ENCODE data around the gene MRPL49. TPM values are rescaled to one million over a fixed set of nuclear protein-coding genes. Genes with fewer than 3 reads are reported as not detected.

The MRPL49 gene
- total RNA-seq, 2 experiments from 2014 or later = 53.0 to 53.3 TPM

GRCh38 chr11:65095974-65096806 is 25.9 kb upstream of the MRPL49 start, which contains the start of gene VPS51:
Gene VPS51 (plus strand): TSS chr11:65096214. CDS start chr11:65096251, 37 bp downstream.
- no peaks in the 10 kb centered on the region for H3K9me3 Mint-ChIP-seq
- intact Hi-C loops (cut with DNase I, micrococcal nuclease) = loop anchor here (1.0 kb wide), 5 partner anchors 12 to 38 kb away; partner anchors contain the start of genes CDCA5 (in 2 of the 2), ZFPL1 (in 2 of the 2), ZNHIT2 (in 2 of the 2) and FAU (in 1 of the 2)
- ATAC-seq (ENCODE audit: poor library complexity) (peak; percentile 85), DNase-seq (peak; percentile 76 to 94 (median 83))
- Histone ChIP-seq H3K27ac (ENCODE audit: low read depth in 1 of 2, low read length in 2 of 2) (peak within 1 kb of the TSS; percentile 78 to 85), H3K9me3 (ENCODE audit: control insufficient read depth in 1 of 2, insufficient read depth in 1 of 2, low read length in 2 of 2) (no peaks in the 10 kb centered on the region), H3K36me3 (ENCODE audit: insufficient read depth, low read length) (peaks cover 17% of the 10 kb centered on the region), H3K4me1 (ENCODE audit: insufficient read depth, low read length) (peaks cover 23% of the 10 kb centered on the region), H3K4me3 (ENCODE audit: low read length) (peak within 1 kb of the TSS; percentile 79), H3K27me3 (ENCODE audit: control insufficient read depth in 1 of 2, insufficient read depth in 2 of 2, low read length in 2 of 2) (no peaks in the 10 kb centered on the region)
- ChIA-PET POLR2A (interaction anchor here (0.6 to 6.9 kb wide), 22 partner anchors 9 to 1249 kb away, joined by 3 to 91 read pairs (median 4); partner anchors contain the start of genes ARL2, BRMS1, CAPN1 and CCDC85B), CTCF (interaction anchor here (0.5 to 6.6 kb wide), 4 partner anchors 16 to 75 kb away, joined by 3 to 58 read pairs (median 4); partner anchors contain the start of genes TM7SF2 and ZNHIT2)
- peak within 1 kb of the TSS; percentile 98 for H3K27ac Mint-ChIP-seq
- TF ChIP-seq, protein P1, sequence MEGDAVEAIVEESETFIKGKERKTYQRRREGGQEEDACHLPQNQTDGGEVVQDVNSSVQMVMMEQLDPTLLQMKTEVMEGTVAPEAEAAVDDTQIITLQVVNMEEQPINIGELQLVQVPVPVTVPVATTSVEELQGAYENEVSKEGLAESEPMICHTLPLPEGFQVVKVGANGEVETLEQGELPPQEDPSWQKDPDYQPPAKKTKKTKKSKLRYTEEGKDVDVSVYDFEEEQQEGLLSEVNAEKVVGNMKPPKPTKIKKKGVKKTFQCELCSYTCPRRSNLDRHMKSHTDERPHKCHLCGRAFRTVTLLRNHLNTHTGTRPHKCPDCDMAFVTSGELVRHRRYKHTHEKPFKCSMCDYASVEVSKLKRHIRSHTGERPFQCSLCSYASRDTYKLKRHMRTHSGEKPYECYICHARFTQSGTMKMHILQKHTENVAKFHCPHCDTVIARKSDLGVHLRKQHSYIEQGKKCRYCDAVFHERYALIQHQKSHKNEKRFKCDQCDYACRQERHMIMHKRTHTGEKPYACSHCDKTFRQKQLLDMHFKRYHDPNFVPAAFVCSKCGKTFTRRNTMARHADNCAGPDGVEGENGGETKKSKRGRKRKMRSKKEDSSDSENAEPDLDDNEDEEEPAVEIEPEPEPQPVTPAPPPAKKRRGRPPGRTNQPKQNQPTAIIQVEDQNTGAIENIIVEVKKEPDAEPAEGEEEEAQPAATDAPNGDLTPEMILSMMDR (IDR thresholded peaks at IDR 0.05) = no peak
- H3K4me1 Mint-ChIP-seq (ENCODE audit: low read depth) = peaks cover 21% of the 10 kb centered on the region
- H3K4me3 Mint-ChIP-seq = peak within 1 kb of the TSS; percentile 96
- H3K27me3 Mint-ChIP-seq = no peaks in the 10 kb centered on the region
- H3K36me3 Mint-ChIP-seq (ENCODE audit: low read depth) = peaks cover 30% of the 10 kb centered on the region

- no peaks in the 10 kb centered on the region for H3K27me3 Mint-ChIP-seq
- Histone ChIP-seq H3K27me3 (ENCODE audit: control insufficient read depth in 1 of 2, insufficient read depth in 2 of 2, low read length in 2 of 2) (no peaks in the 10 kb centered on the region), H3K9me3 (ENCODE audit: control insufficient read depth in 1 of 2, insufficient read depth in 1 of 2, low read length in 2 of 2) (no peaks in the 10 kb centered on the region), H3K4me1 (ENCODE audit: insufficient read depth, low read length) (peaks cover 23% of the 10 kb centered on the region), H3K27ac (ENCODE audit: low read depth in 1 of 2, low read length in 2 of 2) (peak overlapping the region; percentile 78 to 85), H3K36me3 (ENCODE audit: insufficient read depth, low read length) (peaks cover 18% of the 10 kb centered on the region), H3K4me3 (ENCODE audit: low read length) (peak overlapping the region; percentile 79)
- intact Hi-C loops (cut with DNase I, micrococcal nuclease) = loop anchor here (1.0 kb wide), 5 partner anchors 13 to 37 kb away; partner anchors contain the start of genes CDCA5 (in 2 of the 2), ZFPL1 (in 2 of the 2), ZNHIT2 (in 2 of the 2) and FAU (in 1 of the 2)
- no peak for DNase-seq
- peaks cover 21% of the 10 kb centered on the region for H3K4me1 Mint-ChIP-seq (ENCODE audit: low read depth)
- peaks cover 35% of the 10 kb centered on the region for H3K36me3 Mint-ChIP-seq (ENCODE audit: low read depth)
- no peaks in the 10 kb centered on the region for H3K9me3 Mint-ChIP-seq
- ChIA-PET CTCF (interaction anchor here (0.7 to 6.6 kb wide), 3 partner anchors 15 to 83 kb away, joined by 3 to 58 read pairs (median 4); partner anchors contain the start of genes ARL2, TM7SF2 and ZNHIT2), POLR2A (interaction anchor here (0.6 to 6.9 kb wide), 16 partner anchors 14 to 1248 kb away, joined by 3 to 91 read pairs (median 4); partner anchors contain the start of genes ARL2, BRMS1, CDCA5 and EHD1)
- peak overlapping the region; percentile 96 for H3K4me3 Mint-ChIP-seq
- TF ChIP-seq, protein P1 (IDR thresholded peaks at IDR 0.05) = no peak
- no peak for ATAC-seq (ENCODE audit: poor library complexity)
- H3K27ac Mint-ChIP-seq = peak overlapping the region; percentile 98
These were observed 25.2 kb upstream of the MRPL49 start for GRCh38 chr11:65096926-65097325.

GRCh38 chr11:65100674-65101350 is 21.3 kb upstream of the MRPL49 start:
- Mint-ChIP-seq H3K9me3 (no peaks in the 10 kb centered on the region), H3K27me3 (no peaks in the 10 kb centered on the region), H3K4me3 (no peak overlapping the region), H3K27ac (no peak overlapping the region), H3K36me3 (ENCODE audit: low read depth) (peaks cover 67% of the 10 kb centered on the region), H3K4me1 (ENCODE audit: low read depth) (peaks cover 17% of the 10 kb centered on the region)
- no peak overlapping the region for H3K4me3 ChIP-seq (ENCODE audit: low read length)
- ATAC-seq (ENCODE audit: poor library complexity) = no peak
- intact Hi-C loops (cut with DNase I, micrococcal nuclease) = no loop called here
- ChIA-PET CTCF (interaction anchor here (0.7 to 6.6 kb wide), 3 partner anchors 11 to 278 kb away, joined by 3 to 58 read pairs (median 4); partner anchors contain the start of genes ARL2 and TM7SF2), POLR2A (interaction anchor here (1.1 to 1.8 kb wide), 2 partner anchors 17 to 35 kb away, joined by 4 read pairs; partner anchors contain the start of gene ZNHIT2)
- H3K9me3 ChIP-seq (ENCODE audit: control insufficient read depth in 1 of 2, insufficient read depth in 1 of 2, low read length in 2 of 2) = no peaks in the 10 kb centered on the region
- TF ChIP-seq, protein P1 (IDR thresholded peaks at IDR 0.05) = no peak
- peaks cover 18% of the 10 kb centered on the region for H3K4me1 ChIP-seq (ENCODE audit: insufficient read depth, low read length)
- H3K36me3 ChIP-seq (ENCODE audit: insufficient read depth, low read length) = peaks cover 38% of the 10 kb centered on the region
- H3K27ac ChIP-seq (ENCODE audit: low read depth in 1 of 2, low read length in 2 of 2) = no peak overlapping the region
- no peak for DNase-seq
- no peaks in the 10 kb centered on the region for H3K27me3 ChIP-seq (ENCODE audit: control insufficient read depth in 1 of 2, insufficient read depth in 2 of 2, low read length in 2 of 2)
